ENCODE data around the gene UMPS. TPM values are rescaled to one million over a fixed set of nuclear protein-coding genes. Genes with fewer than 3 reads are reported as not detected.
A peak's percentile ranks its signal among the peaks of the same experiment; 100 is the strongest.

UMPS gene
- total and polyA plus RNA-seq, 9 of the 15 experiments (the other 6 are each of a cell fraction or from before 2014, with no cell fraction given) = 28.9 to 91.0 (median 45.9) TPM

- no peak overlapping the region for H3K4me2 ChIP-seq (ENCODE audit: insufficient read depth, low read length)
- no peak for FAIRE-seq
- ChIA-PET POLR2A (no interaction called here), CTCF (ENCODE audit: low intra/inter-chr PET ratio) (no interaction called here)
- WGBS (ENCODE audit: insufficient coverage, low coverage, missing lambda C conversion rate) = 15% methylated on average over 10 of the region's 15 CpGs
- no peaks in the 10 kb centered on the region for H3K36me3 ChIP-seq (ENCODE audit: control insufficient read depth, insufficient read depth, low read length)
- no TSS peak for BruUV-seq (replicated peaks)
- TF ChIP-seq USF2 (CRISPR knock-in tag; IDR thresholded peaks at IDR 0.05) = peak; percentile 31; the same call in 1 of the 2 replicates
- no peak for TF ChIP-seq ILK (tag; IDR thresholded peaks at IDR 0.05; ENCODE audit: borderline replicate concordance, low read depth)
- peak; percentile 15; the same call in 1 of the 2 replicates for TF ChIP-seq RAD51 (IDR thresholded peaks at IDR 0.05; ENCODE audit: borderline replicate concordance, low read depth)
- no peak for TF ChIP-seq CREM (IDR thresholded peaks at IDR 0.05; ENCODE audit: low read depth)
- no peaks in the 10 kb centered on the region for H4K20me1 ChIP-seq (replicated peaks; ENCODE audit: control insufficient read depth, insufficient read depth, low read length)
- H3K79me2 ChIP-seq (ENCODE audit: control insufficient read depth, insufficient read depth, low read length) = no peaks in the 10 kb centered on the region
- no peaks in the 10 kb centered on the region for H3K9me3 ChIP-seq (replicated peaks; ENCODE audit: control insufficient read depth, insufficient read depth, low read depth, low read length)
- in situ Hi-C loops (cut with MboI) = no loop called here
- no peak overlapping the region for H2AFZ ChIP-seq (ENCODE audit: low read depth, low read length)
- no peaks in the 10 kb centered on the region; a peak in 1 of 5 replicates for H3K4me1 ChIP-seq (replicated peaks in 1 of 2; ENCODE audit: control insufficient read depth in 2 of 2, insufficient read depth in 2 of 2, low read length in 2 of 2)
- no peak overlapping the region for H3K9ac ChIP-seq (ENCODE audit: insufficient read depth in 1 of 2, low read depth in 2 of 2, low read length in 2 of 2)
- intact Hi-C loops (cut with micrococcal nuclease) = no loop called here
- no peaks in the 10 kb centered on the region for H3K9me1 ChIP-seq (ENCODE audit: control insufficient read depth, insufficient read depth, low read length)
- no peak for ATAC-seq
- peaks cover 2 to 13% of the 10 kb centered on the region in 2 experiments; a peak in 3 of 5 replicates for H3K27me3 ChIP-seq (ENCODE audit: control insufficient read depth in 2 of 2, insufficient read depth in 2 of 2, low read length in 2 of 2)
- H3K27ac ChIP-seq (ENCODE audit: extremely low read depth, low read depth, low read length) = no peak overlapping the region
- H3K4me3 ChIP-seq = no peak overlapping the region
- DNase-seq (ENCODE audit: extremely low read depth in 1 of 4, low spot score in 3 of 4) = no peak
Observed at GRCh38 chr3:124700880-124701684, 29.2 kb upstream of the UMPS start.
